SH-SY5Y (cell line): ENCODE measurements around the gene C11orf86.

Source experiments
- GATA2 ChIP-seq: IDR thresholded peaks from 2 replicates; pipeline ENCODE4 v1.6.1; 2011; ENCODE audit warnings: mild to moderate bottlenecking, low read depth, low read length
- GATA3 ChIP-seq: IDR thresholded peaks from 2 replicates; pipeline ENCODE4 v1.6.1; 2011; ENCODE audit warnings: low read depth, mild to moderate bottlenecking, low read length, moderate library complexity

Gene C11orf86

DNA sequence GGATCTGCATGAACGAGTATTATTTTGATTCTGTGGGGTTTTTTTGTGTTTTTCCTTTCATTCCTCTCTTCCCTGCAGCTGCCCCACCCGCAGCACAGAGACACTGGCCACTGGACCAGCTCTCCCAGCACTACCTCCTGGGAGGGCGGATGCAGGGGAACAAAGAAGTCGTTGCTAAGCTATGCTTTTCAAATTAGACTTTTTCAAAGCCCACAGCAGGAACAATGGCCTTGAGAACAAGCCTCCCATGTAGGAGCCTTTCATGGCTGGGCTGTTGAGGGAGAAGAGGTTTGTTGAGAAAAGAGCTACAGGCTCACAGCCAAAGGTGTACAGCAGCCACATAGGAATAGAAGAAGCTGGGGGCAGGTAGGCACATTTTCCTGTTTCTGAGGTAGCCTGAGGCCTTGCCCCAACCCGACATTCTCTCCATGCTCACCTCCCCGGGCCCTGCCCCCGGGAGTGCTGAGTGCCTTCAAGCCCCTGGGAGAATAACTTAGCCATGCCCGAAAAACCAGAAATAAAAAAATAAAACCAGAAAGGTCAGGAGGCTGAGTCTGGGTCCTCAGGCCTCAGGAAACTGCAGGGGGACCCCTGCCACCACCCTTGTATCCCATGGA lies 27.3 kb downstream of the C11orf86 start:
- TF ChIP-seq GATA2 (no peak), GATA3 (no peak)

DNA sequence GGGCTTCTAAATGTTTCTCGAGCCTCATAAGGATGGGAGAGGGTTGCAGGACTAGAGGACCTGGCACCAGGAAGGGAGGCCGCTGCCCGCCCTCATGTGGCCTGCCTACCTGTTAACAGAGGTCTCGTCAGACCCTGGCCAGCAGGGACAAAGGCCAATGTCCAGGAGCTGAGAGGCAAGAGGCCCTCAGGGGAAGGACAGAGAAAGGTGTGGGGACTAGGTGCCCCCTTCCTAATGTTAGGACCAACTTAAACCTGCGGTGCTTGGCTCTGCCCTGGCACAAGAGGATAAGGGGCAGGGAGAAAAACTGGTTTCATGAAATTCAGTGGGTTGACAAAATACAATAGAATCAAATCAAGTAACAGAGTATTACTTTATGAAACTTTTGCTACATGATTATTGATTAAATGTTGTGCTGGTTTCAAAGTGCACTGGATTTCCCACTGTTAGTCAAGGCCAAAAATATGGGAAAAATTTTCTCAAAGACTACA lies 27.9 kb downstream of the C11orf86 start:
- TF ChIP-seq GATA3 = no peak
- no peak for TF ChIP-seq GATA2

- TF ChIP-seq GATA2 (no peak), GATA3 (no peak)
These were observed 31.2 kb downstream of the C11orf86 start for GRCh38 chr11:67006029-67006884.

DNA sequence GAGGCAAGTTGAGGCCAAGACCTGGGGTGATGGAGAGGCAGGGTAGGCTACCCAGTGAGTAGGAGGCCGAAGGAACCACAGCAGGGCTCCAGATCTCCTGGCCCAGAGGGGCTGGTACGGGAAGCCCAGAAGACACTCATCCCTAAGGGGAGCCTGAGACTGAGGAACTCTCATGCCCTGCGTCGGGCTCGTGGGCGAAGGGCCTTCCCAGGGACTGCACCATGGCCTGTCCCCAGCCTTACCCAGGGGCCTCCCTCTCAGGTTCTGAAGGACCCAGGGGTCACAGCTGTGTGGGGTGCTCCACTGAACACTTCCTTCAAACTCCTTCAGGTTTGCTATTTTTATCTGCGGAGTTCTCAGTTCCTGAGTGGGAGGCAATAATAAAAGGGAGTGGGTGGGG lies 32.0 kb downstream of the C11orf86 start:
- TF ChIP-seq GATA2 = no peak

DNA sequence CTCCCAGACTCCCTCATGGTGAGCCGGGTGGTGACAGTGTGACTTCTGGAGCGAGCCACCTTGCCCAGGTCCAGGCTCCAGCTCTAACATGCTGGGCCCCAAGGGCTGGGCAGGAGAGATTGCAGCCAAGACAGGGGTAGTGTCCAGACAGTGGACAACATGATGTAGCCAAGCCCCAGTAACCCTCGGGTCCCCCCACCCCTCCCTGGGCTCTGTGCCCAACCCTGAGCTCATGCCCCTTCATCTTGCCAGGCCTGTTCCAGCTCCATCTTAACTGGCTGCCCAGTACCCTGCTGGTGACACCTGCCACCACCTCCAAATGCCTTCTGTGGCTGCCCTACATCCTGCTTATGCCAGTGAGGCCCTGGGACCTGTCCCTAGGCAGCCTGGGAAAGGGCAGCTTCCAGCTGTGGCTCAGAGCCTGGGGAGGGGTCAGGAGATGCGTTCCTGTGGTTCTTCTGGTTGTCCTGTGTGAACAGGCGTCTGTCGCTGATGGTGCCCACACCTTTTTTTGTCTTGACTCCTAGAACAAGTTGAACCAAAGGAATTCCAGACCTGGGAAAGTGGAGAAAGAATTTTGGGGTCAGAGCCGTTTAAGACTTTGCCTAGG lies 35.3 kb downstream of the C11orf86 start:
- TF ChIP-seq GATA2 (no peak), GATA3 (no peak)

- TF ChIP-seq GATA2 (no peak), GATA3 (no peak)
These were observed 38.5 kb downstream of the C11orf86 start for GRCh38 chr11:67013511-67014045.

DNA sequence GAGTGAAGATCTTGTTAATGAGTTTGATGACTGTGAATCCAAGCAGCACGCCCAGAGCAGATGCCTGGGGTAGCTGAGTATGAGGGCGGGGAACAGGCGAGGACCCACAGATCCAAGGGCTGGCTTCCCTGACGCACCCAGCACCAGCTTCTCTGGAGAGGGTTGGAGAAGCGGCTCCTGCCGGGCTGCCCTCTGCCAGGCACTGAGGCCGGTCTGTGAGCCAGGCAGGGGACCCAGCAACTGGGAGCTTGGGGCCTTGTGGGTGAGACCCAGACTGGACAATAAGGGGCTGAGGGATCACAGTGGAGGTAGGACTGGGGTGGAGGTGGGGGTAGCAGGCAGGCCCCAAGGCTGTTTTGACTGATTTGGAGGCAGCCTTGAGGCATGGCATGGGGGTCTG lies 39.2 kb downstream of the C11orf86 start:
- no peak for TF ChIP-seq GATA3
- no peak for TF ChIP-seq GATA2

DNA sequence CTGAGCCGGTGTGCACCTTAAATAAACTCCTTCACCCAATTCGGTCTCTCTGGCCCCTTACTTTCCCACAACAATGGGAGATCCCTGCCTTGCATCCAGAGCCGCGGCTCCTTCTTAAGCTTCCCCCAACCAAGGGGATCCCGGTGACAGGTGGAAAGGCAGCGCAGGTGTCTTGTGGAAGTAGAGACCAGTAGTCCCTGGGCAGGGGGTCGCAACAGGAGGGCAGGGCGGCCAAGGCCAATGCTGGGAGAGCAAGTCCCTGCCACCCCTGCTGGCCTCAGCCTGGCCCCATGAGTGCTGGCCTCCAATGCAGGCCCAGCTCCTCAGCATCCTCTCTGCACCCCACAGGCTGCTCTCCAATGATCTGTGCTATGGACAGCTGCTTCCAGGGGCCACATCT lies 39.9 kb downstream of the C11orf86 start:
- TF ChIP-seq GATA2 (no peak), GATA3 (no peak)

- TF ChIP-seq GATA2 = no peak
- TF ChIP-seq GATA3 = no peak
These were observed 41.4 kb downstream of the C11orf86 start for GRCh38 chr11:67016550-67016949.

- TF ChIP-seq GATA3 (no peak), GATA2 (no peak)
These were observed 45.8 kb downstream of the C11orf86 start for GRCh38 chr11:67020949-67021348.

DNA sequence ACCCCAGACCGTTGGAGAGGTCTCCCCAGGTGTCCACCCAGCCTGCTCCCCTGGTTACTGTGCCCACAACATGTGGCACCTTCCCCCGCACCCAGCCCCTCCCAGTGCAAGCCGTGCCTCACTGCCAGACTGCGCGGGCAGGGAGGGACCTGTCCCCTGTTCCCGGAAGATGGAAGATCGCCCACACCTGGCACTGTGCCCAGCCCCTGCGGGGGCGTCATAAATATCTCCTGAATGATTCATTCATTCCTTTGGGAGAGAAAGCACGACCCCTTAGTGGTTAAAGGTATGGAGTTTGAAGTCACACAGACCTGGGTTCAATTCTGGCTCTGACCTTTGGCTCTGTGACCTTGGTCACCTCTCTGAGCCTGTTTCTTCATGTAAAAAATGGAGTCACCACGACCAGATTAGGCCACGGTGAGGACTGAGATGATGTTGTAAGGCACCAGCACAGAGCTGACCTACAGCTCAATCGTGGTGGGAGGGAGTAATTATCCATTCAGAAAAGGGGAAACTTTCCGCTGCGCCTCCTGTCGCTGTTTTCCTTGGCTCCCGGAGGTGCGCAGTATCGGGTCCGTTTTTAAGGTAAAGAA lies 47.3 kb downstream of the C11orf86 start:
- TF ChIP-seq GATA3 = no peak
- TF ChIP-seq GATA2 = no peak

DNA sequence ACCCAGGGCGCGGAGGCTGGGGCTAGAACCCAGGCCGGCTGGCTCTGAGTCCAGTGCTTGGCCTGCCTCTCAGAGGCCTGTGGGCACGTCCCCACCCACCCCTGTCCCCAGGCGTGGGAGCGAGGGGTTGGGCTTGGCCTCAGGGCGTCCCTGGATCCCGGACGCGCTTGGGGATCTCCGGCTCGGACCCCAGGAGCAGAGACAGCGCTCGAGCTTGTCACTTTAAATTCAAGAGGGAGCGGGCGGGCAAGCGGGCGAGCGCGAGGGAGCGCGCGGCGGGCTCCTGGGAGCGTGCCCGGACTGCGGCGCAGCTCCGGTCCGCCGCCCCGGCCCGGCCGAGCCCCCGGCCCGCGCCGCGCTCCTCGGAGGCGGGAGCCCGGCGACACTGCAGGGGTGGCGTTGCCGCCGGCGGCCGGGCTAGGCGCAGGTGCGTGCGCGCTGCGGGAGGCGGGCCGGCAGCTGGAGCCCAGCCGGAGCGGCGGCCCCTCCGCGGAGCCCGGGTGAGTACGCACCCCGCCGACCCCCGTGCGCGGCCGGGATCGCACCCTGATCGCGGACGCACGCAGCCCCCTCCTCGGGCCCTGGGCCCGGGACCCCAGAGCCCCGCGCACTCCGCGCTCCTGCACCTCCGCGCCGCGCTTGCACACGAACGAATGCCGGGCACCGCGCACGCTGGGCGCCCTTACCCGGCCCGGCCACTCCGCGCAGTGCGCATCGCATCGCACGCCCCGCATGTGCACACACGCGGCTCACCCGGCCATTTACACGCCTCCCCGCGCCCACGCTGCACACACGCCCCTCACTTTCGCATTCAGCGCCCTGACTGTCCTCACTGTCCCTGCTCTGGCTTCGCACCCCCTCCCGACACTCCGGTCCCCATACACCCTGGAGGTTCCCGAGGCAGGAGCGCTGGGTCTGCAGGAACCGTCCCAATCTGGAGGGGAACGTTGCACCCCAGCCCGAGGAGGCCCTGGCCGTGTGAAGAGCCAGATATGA lies 48.2 kb downstream of the C11orf86 start, which contains the start of gene SYT12:
SYT12 (plus strand) TSS at position 174 of the 996 bp plus-strand sequence. CDS start 7,011 bp downstream, outside the sequence.
- no peak for TF ChIP-seq GATA2
- no peak for TF ChIP-seq GATA3

- no peak for TF ChIP-seq GATA2
- TF ChIP-seq GATA3 = no peak
These were observed 48.9 kb downstream of the C11orf86 start for GRCh38 chr11:67023957-67024353.
